Suprapubic skin (tissue), 4 donors: ENCODE data around the gene SLC4A8. TPM values are rescaled to one million over a fixed set of nuclear protein-coding genes. Genes with fewer than 3 reads are reported as not detected.

Source experiments
- DNase-seq, 2 donors: peaks; one replicate each; pipeline ENCODE4 v3.0.0-alpha.2; 2019; ENCODE audit warnings: low spot score in 2 of 2
- H3K27ac ChIP-seq: fragments of 200-600 bp; sonication (generic); one replicate; pipeline ENCODE4 v1.5.1; 2019
- H3K27me3 ChIP-seq: fragments of 200-600 bp; sonication (generic); one replicate; pipeline ENCODE4 v1.5.1; 2019
- H3K36me3 ChIP-seq: fragments of 200-600 bp; sonication (generic); one replicate; pipeline ENCODE4 v1.5.1; 2019
- H3K4me1 ChIP-seq: fragments of 200-600 bp; sonication (generic); one replicate; pipeline ENCODE4 v1.5.1; 2019
- H3K4me3 ChIP-seq: fragments of 200-600 bp; sonication (generic); one replicate; pipeline ENCODE4 v1.5.1; 2019; ENCODE audit warnings: mild to moderate bottlenecking
- H3K9me3 ChIP-seq: fragments of 200-600 bp; sonication (generic); one replicate; pipeline ENCODE4 v1.5.1; 2019
- CTCF ChIP-seq, 2 donors: fragments of 200-600 bp in 1 of 2; fragments of 450-650 bp in 1 of 2; sonication (generic) in 1 of 2; IDR thresholded peaks; one replicate each; pipeline ENCODE4 v1.5.1; 2016 to 2019; ENCODE audit warnings: antibody characterized with exemption in 2 of 2, mild to moderate bottlenecking in 1 of 2, moderate library complexity in 1 of 2
- EP300 ChIP-seq: sonication (generic); formaldehyde crosslinking; IDR thresholded peaks from one replicate; pipeline ENCODE4 v1.6.1; 2017; ENCODE audit warnings: antibody characterized with exemption
- POLR2A ChIP-seq, 2 donors: fragments of 450-650 bp; IDR thresholded peaks; one replicate each; pipeline ENCODE4 v1.6.1; 2017; ENCODE audit warnings: antibody characterized with exemption in 2 of 2, mild to moderate bottlenecking in 2 of 2, moderate library complexity in 2 of 2
- POLR2AphosphoS5 ChIP-seq, 3 donors: sonication (generic); formaldehyde crosslinking; IDR thresholded peaks; one replicate each; pipeline ENCODE4 v1.6.1; 2017; ENCODE audit warnings: antibody characterized with exemption in 3 of 3
- WGBS: methylation state at CpG from one replicate; pipeline ENCODE4 v1.1.5; 2018; 5-methylcytosine and 5-hydroxymethylcytosine counted together
- total RNA-seq, 4 donors: library from RNA; depleted of rRNA; stranded (reverse); fragments of >200 nt; gene quantifications; one replicate each; pipeline ENCODE4 v1.1.0, GENCODE V29; 2016

The SLC4A8 gene
- total RNA-seq, 4 donors from 2014 or later, result 1.1 to 2.2 TPM; not detected in 2

- Histone ChIP-seq H3K36me3 (no peaks in the 10 kb centered on the region), H3K4me3 (no peak overlapping the region), H3K9me3 (no peaks in the 10 kb centered on the region), H3K27ac (no peak overlapping the region), H3K4me1 (peaks cover 5% of the 10 kb centered on the region), H3K27me3 (peaks cover 10% of the 10 kb centered on the region)
- WGBS, result 94% methylated on average over 4 of the region's 4 CpGs
- DNase-seq, result no peak
- TF ChIP-seq CTCF (IDR thresholded peaks at IDR 0.05) (no peak), EP300 (no peak), POLR2AphosphoS5 (IDR thresholded peaks at IDR 0.05) (no peak), POLR2A (IDR thresholded peaks at IDR 0.05) (no peak)
Observed at GRCh38 chr12:51429700-51430099, 5.1 kb downstream of the SLC4A8 start.

- Histone ChIP-seq H3K9me3 (no peaks in the 10 kb centered on the region), H3K36me3 (no peaks in the 10 kb centered on the region), H3K4me3 (no peak overlapping the region), H3K27me3 (peaks cover 3% of the 10 kb centered on the region), H3K4me1 (no peaks in the 10 kb centered on the region), H3K27ac (no peak overlapping the region)
- TF ChIP-seq POLR2A (IDR thresholded peaks at IDR 0.05) (no peak), EP300 (no peak), CTCF (IDR thresholded peaks at IDR 0.05) (no peak), POLR2AphosphoS5 (IDR thresholded peaks at IDR 0.05) (no peak)
- 73% methylated on average over 4 of the region's 4 CpGs for WGBS
- no peak for DNase-seq
Observed at GRCh38 chr12:51430196-51430895, 5.7 kb downstream of the SLC4A8 start.

- Histone ChIP-seq H3K9me3 (no peaks in the 10 kb centered on the region), H3K4me3 (no peak overlapping the region), H3K27ac (no peak overlapping the region), H3K36me3 (no peaks in the 10 kb centered on the region), H3K4me1 (no peaks in the 10 kb centered on the region), H3K27me3 (peaks cover 6% of the 10 kb centered on the region)
- no peak for DNase-seq
- TF ChIP-seq CTCF (IDR thresholded peaks at IDR 0.05) (no peak), EP300 (no peak), POLR2A (IDR thresholded peaks at IDR 0.05) (no peak), POLR2AphosphoS5 (IDR thresholded peaks at IDR 0.05) (no peak)
- WGBS, result 71% methylated on average over 2 of the region's 2 CpGs
Observed at GRCh38 chr12:51432921-51433320, 8.3 kb downstream of the SLC4A8 start.

GRCh38 chr12:51434305-51434704 is 9.7 kb downstream of the SLC4A8 start:
- no peak overlapping the region for H3K4me3 ChIP-seq
- no peak for DNase-seq
- H3K27ac ChIP-seq, result no peak overlapping the region
- H3K36me3 ChIP-seq, result no peaks in the 10 kb centered on the region
- H3K27me3 ChIP-seq, result peaks cover 6% of the 10 kb centered on the region
- H3K4me1 ChIP-seq, result no peaks in the 10 kb centered on the region
- no peaks in the 10 kb centered on the region for H3K9me3 ChIP-seq
- WGBS, result 27% methylated on average over 1 of the region's 1 CpG
- TF ChIP-seq EP300, result no peak
- no peak for TF ChIP-seq POLR2AphosphoS5 (IDR thresholded peaks at IDR 0.05)
- no peak for TF ChIP-seq POLR2A (IDR thresholded peaks at IDR 0.05)
- no peak for TF ChIP-seq CTCF (IDR thresholded peaks at IDR 0.05)

GRCh38 chr12:51437431-51437830 is 12.8 kb downstream of the SLC4A8 start:
- TF ChIP-seq CTCF (IDR thresholded peaks at IDR 0.05) (no peak), POLR2A (IDR thresholded peaks at IDR 0.05) (no peak), EP300 (no peak), POLR2AphosphoS5 (IDR thresholded peaks at IDR 0.05) (no peak)
- DNase-seq, result no peak
- Histone ChIP-seq H3K27me3 (peaks cover 11% of the 10 kb centered on the region), H3K4me3 (no peak overlapping the region), H3K36me3 (no peaks in the 10 kb centered on the region), H3K4me1 (no peaks in the 10 kb centered on the region), H3K9me3 (no peaks in the 10 kb centered on the region), H3K27ac (no peak overlapping the region)
- WGBS, result 58% methylated on average over 1 of the region's 1 CpG
